ENCODE results near the gene NUCB2.

The NUCB2 gene

DNA sequence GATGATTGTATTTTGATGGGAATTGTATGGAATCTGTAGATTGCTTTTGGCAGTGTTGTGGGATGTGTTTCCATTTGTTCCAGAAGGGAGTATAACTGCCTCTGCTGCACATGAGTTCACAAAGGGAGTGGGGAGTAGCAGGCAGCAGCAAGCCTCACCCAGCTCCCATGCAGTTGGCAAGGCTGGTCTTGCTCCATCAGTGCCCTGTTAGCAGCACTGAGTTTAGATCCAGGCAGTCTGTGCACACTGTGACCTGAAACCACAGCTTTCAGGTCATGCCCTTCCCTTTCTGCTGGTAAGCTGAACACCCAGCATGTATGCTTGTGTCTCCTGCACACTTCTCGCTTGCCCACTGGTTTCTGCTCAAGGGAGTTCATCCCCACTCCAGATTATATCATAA lies 3.7 kb upstream of the NUCB2 start:
- no peak for DNase-seq

DNA sequence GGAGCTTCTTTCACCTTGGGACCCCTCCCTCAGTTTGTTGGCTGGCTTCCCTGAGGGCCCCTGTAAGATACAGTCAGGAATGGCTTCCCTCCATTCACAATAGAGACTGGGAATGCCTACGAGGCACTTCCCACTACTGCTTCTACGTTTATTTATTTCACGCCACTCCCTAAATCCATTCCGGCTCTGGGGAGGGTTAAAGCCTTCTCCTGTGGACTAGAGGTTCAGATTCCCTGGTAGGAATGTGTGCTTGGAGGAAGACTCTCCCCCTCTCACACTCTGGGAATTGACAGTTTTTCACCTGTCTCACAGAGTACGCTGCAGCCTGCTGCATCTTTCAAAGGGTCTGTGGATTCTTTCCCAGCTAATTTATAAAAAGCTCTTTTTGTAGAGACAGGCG lies 3.3 kb upstream of the NUCB2 start:
- DNase-seq = no peak

DNA sequence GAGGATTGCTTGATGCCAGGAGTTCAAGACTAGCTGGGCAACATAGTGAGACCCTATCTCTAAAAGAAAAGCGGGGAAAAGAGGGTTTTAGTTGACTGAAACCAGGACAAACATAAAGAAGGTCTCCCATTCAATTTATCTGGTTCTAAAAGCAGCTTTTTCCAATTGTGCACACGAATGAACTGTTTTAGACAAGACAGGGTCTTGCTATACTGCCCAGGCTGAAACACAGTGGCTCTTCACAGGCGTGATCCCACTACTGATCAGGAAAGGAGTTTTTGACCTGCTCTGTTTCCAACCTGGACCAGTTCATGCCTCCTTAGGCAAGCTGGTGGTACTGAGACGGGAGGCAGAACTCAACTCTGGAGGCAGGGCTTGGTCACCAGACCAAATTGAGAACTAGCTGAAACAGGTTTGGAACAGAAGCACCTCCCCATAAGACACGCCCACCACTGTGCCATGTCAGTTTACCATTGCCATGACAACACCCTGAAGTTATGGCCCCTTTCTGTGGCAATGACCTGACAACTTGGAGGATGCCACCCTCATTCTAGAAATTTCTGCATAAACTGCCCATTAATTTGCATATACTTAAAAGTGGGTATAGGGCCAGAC lies 2.8 kb upstream of the NUCB2 start:
- no peak for DNase-seq

DNA sequence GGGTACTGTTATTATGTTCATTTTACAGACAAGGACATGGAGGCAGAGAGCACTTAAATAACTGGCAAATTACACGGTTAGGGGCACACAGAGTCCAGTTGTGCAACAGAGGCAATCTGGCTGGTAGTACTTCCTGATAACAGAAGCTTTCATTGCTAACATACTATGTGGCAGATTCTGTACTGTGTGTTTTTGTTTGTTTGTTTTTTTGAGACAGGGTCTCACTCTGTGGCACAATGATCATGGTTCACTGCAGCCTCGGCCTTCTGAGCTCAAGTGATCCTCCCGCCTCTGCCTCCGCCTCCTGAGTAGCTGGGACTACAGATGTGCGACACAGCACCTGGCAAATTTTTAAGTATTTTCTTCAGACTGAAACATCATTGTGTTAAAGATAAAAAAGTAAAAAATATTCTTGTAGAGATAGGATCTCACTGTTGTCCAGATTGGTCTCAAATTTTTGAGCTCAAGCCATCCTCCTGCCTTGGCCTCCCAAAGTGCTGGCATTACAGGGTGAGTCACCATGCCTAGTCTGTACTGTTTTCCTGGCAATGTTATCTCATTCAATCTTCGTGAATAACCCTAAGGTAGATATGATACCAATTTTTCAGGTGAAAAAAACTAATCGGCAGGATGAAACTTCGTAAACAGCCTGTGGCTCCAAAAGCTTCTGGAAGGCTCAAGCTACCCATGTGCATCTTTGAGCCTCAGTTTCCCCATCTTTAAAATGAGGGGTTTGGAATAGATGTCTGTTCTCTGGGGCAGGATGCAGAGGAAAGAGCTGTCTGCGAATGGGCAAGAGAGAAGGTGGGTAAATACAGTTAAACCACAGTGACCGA lies 921 bp upstream of the NUCB2 start:
- DNase-seq = no peak

DNA sequence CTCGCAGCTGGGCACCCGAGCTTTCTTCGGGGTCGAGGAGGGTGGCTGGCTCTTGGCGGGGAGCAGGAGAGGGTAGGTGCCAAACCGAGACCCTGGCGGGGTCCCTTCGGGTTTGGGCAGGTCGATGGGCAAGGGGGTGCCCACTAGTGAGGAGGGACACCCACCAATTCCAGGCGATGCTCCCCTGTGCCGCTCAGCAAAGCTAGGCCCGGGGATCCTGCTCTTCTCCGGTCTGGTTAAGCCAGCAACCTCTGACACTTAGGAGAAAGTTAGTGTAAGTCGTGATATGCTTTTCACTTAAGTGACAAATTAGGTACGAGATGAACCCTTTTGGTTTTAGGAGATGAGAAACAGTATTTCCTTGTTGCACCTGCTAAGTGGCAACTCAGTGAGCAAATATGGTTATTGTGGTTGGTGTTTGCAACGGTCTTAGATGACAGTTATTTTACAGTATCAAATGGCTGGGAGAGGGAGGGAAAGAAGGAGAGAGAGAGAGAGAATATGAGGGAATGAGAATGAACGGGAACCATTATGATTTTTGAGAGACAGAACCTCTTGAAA lies 565 bp downstream of the NUCB2 start:
- DNase-seq = no peak

DNA sequence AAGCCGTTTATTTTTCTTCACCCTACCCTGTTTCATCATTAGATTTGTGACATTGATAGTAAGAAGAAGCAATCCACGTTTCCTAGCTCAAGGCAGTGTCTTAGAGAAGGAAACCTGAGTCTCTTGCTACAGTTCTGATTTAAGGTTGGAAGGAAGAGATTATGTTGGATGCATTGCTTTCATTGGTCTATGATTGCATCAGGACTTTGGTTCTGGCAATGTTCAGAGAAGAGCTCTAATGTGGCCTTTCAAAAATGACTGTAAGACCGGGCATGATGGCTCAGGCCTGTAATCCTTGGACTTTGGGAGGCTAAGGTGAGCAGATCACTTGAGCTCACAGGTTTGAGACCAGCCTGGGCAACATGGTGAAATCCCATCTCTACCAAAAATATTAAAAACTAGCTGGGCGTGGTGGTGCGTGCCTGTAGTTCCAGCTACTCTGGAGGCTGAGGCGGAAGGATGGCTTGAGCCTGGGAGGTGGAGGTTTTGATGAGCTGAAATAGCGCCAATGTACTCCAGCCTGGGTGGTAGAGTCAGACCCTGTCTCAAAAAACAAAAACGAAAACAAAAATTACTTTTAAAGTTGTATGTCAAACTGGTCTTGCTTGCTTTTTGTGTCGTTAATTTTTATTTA lies 4.1 kb downstream of the NUCB2 start:
- no peak for DNase-seq

DNA sequence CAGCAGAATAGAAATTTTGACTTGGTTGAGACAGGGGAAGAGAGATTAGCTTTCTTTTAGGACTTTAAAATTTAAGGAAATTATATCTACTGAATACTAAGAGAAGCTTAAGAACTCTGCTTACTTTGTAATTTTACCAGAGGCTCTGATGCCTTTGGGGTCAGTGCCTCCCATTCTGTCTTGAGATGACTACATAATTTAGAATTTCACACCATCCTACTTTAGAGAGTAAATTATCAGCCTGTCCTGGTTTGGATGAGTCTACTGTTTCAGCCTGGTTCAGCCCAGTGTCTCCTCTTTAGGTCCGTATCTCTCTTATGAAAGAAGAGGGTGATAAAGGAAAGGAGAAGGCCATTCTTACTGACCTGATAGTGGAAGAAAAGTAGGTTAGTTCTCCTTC lies 9.8 kb downstream of the NUCB2 start:
- DNase-seq = no peak

DNA sequence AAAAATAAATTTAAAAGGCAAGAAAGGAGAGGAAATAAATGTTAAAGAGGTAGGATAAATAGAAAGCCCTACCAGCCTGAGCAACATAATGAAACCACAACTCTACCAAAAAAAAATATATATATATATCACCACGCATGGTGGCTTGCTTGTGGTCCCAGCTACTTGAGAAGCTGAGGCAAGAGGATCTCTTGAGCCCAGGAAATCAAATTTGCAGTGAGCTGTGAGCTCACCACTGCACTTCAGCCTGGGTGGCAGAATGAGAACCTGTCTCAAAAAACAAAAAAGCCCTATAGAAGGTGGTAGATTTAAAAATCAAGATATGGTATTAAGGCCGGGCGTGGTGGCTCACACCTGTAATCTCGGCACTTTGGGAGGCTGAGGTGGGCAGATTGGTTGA lies 10.5 kb downstream of the NUCB2 start:
- no peak for DNase-seq

DNA sequence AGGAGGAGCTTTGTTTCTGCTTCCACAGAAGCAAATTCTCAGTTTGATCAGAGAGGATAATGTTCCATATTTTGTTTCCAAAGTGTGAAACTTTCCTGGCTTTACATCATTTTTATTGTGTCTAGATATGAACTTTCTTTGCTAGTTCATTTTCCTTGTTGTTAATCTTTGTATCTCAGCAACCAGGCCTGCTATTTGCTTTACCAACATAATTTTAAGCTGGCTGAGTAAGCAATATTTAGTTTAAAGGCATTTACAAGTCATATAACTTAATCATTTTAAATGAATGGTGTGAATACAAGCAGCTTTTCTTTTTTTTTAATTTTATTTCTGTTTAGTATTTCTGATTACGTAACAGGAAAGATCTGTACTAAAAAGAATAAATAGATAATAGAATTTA lies 15.2 kb downstream of the NUCB2 start:
- no peak for DNase-seq

DNA sequence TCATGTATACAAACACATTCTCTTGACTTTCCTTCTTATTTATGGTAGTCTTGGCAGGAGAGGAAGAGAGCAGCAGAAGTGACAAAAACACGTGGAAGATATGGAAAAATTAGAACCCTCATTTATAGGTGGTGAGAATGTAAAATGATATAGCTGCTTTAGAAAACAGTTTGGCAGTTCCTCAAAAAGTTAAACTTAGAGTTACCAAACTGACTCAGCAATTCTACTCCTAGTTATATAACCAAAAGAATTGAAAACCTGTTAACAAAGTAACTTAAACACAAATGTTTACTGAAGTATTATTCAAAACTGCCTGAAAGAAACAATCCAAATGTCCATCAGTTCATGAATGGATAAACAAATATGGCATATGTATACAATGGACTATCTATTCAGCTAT lies 16.8 kb downstream of the NUCB2 start:
- no peak for DNase-seq

DNA sequence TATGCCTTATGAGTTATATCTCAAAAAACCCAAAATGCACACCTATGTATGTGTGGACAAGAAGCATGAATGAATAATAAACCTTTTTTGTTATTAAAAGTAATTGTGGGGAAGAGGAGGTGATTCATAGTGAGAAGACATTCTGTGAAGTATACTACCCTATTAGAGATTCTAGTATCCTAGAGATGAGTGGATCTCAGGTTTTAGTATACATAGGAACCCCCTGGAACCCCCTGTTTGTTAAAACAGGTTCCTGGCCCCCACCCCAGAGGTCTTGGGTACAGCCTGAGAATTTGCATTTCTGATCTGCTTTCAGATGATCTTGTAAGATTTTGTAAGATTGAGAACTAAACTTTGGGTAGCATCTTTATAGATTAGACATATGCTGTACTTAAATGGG lies 17.5 kb downstream of the NUCB2 start:
- DNase-seq = no peak

DNA sequence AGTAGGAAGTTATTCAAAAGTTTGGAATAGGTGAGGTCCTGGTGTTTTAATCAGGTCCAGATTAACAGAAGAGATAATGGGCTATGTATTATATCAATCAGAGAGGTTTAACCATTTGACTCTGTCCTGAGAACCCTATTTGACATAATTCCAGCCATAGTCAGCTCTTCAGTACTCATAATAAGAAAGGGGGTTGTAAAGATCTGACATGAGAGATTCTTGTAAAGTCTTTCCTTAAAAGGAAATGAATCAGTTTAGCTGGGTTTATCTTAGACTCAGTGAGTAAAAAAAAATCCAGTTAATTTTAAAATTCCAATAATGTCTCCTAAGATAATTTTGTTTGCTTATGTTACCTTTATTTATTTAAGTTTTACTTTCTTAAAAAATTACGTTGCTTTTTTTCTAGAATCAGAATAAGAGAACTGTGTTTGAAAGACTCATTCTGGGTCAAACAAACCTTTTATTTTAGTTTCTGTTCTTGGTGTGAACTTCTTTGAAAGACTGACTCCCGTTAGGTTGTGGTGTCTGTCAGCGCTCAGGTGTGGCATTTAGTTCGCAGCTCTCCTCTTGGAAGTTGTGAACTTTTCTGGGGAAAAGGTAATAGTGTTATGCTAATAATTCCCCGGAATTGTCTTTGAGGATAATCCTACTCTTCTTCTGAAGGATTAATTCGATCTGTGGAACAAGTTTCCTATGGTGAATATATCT lies 20.5 kb downstream of the NUCB2 start:
- DNase-seq = no peak

DNA sequence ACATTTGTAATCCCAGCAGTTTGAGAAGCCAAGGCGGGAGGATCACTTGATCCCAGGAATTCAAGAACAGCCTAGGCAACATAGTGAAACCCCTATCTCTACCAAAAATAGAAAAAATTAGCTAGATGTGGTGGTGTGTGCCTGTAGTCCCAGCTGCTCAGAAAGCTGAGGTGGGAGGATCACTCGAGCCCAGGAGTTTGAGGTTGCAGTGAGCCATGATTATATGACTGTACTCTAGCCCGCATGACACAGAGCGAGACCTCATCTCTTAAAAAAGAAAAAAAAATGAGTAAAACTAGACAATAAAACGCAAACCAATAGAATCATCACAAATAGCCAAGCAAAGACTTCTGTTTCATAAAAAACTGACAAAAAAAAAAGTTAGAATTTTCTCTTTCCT lies 21.8 kb downstream of the NUCB2 start:
- DNase-seq = no peak

DNA sequence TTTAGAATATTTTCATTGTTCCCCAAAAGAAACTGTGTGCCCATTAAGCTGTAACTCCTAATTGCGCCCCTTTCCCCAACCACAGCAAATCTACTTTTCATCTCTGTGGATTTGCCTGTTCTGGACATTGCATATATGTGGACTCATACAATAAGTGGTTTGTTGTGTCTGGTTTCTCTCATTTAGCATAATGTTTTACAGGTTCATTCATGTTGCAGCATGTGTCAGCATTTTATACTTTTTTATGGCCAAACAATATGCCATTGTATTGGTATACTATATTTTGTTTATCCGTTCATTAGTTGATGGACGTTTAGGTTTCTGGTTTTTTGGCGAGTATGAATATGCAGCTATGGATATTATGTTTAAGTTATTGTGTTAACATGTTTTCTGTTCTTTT lies 23.8 kb downstream of the NUCB2 start:
- DNase-seq = no peak

DNA sequence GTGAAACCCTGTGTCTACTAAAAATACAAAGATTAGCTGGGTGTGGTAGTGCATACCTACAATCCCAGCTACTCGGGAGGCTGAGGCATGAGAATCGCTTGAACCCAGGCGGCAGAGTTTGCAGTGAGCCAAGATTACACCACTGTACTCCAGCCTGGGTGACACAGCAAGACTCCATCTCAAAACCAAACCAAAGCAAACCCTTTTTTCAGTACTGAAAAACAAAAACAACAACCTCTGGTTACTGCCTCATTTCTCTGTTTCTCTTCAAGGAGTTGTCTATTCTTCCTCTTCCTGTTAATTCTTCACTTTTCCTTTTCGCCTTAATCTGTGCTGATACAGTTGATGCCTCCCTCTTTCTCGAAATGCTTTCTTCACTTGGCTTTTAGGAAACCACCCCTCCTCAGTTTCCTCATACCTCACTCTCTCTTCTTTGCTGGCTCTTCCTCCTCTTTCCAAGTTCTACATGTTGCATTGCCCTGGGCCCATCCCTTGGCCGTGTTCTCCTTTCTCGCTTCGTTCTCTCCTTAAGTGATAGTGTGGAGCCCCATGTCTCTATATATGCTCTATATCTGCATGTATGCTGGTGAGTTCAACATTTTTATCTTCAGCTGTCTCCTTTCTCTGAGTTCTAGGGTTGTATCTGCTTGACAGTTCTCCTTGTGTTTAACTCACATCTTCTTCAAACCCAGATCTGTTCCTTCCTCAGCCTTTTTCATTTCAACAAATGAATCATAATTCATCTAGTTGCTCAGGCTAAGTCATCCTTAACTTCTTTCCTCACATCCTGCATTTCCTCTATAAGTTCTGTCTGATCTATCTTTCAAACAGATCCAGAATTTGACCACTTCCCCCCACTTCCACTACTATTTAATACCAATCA lies 37.1 kb downstream of the NUCB2 start:
- DNase-seq = no peak

DNA sequence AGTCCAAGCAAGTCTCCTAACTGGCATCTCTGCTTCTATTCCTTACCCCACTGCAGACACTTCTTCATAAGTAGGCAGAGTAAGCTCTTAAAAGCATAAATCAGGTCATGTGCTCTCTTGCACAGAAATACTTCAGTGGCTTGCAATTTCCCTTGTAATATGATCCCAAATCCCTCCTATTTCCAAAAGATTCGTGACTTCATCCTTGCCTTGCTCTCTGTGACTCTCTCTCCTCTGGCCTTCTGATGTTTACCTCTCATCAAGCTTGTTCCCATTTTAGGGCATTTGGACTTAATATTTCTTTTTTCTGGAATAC lies 37.7 kb downstream of the NUCB2 start:
- no peak for DNase-seq

DNA sequence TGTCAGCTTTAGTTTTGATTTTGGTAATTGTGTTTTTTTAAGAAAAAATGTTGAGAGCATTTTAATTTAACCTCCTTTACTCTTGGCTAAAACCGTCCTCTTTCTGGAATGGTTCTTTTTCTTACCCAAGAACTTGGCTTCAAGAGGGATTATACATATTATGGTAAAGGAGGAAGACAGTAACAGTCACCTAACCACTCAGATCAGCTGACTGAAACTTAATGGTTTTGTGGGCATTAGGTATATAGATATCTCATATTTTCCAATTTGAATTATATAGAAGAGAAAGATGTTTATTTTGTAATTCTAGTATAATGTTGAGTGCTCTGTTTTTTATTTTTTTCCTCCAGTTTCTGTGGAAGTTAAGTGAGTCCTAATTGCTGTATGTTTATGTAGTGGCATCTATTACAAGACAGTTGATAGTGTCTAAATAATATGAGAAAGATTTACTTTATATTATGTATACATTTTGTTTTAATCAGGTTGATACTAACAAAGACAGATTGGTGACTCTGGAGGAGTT lies 38.4 kb downstream of the NUCB2 start:
- DNase-seq = no peak

DNA sequence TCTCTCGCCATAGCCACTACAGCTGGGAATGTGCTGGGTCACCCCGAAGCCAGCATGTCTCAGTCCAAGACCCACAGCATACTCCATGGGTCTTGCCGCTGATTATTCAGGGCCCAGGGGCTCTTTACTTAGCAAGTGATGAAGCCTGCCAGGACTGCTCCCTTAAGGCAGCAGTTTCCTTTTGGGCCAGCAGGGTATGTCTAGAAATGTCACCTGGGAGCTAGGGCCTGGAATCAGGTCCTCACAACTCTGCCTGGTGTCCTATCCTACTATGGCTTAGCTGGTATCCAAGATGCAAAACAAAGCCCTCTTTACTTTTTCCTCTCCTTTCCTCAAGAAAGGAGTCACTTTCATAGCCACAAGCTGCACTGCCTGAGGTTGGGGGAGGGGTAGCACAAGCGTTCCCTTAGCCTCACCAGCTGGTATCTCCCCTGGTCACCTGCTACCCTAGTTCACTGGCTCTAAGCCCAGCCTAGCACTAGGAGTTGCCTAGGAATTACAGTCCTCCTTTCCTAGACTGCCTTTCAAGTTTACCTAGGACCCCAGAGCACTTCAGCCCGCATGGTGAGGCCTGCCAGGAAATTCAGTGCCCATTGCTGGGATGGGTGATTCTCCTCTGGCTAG lies 52.4 kb downstream of the NUCB2 start:
- DNase-seq = no peak

DNA sequence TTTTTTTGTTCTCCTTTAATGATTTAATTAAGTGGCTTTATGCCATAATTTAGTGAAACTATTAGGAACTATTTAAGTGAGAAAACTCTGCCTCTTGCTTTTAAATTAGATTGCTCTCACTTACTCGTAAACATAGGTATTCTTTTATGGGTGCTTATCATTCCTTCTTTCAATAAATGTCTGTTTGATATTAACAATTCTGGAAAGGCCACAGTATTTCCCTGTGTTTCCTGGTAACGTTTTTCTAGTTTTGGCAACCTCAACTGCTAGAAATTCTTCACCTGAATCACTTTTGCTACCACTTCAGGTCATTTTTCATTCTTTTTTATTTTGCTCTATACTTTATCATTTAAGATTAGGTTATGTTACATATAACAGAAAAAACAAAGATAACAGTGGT lies 55.1 kb downstream of the NUCB2 start:
- no peak for DNase-seq

DNA sequence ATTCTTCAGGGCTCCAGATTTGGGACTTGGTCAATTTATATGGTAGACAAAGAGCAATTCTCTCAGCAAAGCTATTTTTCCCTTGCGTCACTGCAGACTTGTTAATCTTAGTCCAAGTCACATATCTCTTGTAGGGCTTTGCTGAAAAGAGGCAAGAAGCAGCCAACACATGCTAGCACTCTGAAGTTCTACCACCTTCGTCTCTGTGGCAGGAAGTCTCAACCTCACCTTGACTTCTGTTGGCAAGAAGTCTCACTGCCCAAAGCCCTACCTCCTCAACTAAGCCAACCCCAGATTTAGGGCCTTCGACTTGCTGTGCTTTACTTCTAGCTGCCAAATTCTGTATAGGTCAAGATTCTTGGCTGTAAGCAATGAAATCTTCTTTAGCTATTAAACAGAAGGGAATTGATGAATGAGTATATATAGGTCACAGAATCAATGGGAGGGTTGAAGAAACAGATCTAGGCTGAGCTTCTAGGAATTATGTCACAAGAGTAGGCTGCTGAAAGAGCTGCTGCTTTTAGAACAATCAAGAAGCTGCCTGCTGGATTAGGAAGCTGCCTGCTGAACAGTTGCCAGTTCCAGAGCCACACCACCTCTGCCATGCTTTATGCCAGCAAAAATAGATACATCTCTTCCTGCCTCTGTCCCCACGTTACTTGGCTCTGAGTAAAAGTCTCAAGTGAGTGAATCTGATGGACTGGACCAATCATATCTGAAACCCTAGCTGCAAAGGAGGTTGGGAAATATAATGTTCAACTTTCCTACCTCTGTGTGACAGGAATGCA lies 57.5 kb downstream of the NUCB2 start:
- no peak for DNase-seq

DNA sequence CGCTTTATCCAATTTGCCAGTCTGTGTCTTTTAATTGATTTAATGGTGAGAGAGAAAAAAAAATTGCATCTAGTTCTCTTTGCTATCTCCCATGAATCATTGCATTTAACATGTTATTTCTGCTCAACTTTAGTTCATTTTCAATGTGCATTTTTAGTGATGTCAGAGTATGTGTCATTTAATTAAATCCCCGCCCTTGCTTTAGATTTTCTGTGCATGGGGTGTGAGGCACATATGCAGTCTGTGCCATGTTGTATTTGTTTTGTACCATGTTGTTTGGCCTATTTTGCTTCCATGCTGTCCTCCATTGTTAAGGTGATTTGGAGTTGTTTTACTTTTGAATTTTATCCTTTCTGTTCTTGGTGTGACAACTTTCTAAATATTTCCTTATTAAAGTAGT lies 66.7 kb downstream of the NUCB2 start:
- DNase-seq = no peak
